GM18909 (cell line): ENCODE results near the gene S100A3.

ENCODE experiments used
- ATAC-seq: cut with Tn5 transposase; IDR thresholded peaks from one replicate; pipeline ENCODE4 v1.9.1; 2021; ENCODE audit warnings: mild to moderate bottlenecking; ENCODE audit not compliant: unreplicated experiment, poor library complexity

S100A3 gene

GRCh38 chr1:153550398-153550758 lies 1.3 kb upstream of the S100A3 start:
- ATAC-seq, result no peak

GRCh38 chr1:153549741-153550397 lies 811 bp upstream of the S100A3 start:
- no peak for ATAC-seq

- ATAC-seq, result no peak
Measured at GRCh38 chr1:153547560-153548551, 1.2 kb downstream of the S100A3 start.

- no peak for ATAC-seq
Measured at GRCh38 chr1:153546796-153547559, 2.1 kb downstream of the S100A3 start.

- ATAC-seq, result no peak
Measured at GRCh38 chr1:153546371-153546770, 2.7 kb downstream of the S100A3 start.

- peak; percentile 72 for ATAC-seq
Measured at GRCh38 chr1:153545067-153546055, 3.7 kb downstream of the S100A3 start, which contains the start of gene S100A4. TSS of gene S100A4 (minus strand) at chr1:153545806. CDS start at chr1:153544794, 1,012 bp downstream.

GRCh38 chr1:153544453-153545066 lies 4.5 kb downstream of the S100A3 start:
- peak; percentile 8 for ATAC-seq

- ATAC-seq, result no peak
Measured at GRCh38 chr1:153543736-153544135, 5.3 kb downstream of the S100A3 start.

- no peak for ATAC-seq
Measured at GRCh38 chr1:153542956-153543711, 5.9 kb downstream of the S100A3 start.

- no peak for ATAC-seq
Measured at GRCh38 chr1:153541641-153542590, 7.1 kb downstream of the S100A3 start.

- ATAC-seq, result no peak
Measured at GRCh38 chr1:153540394-153541361, 8.4 kb downstream of the S100A3 start, which contains the start of gene S100A5. TSS of gene S100A5 (minus strand) at chr1:153540934. CDS start at chr1:153540191, 743 bp downstream.

- no peak for ATAC-seq
Measured at GRCh38 chr1:153539395-153540093, 9.5 kb downstream of the S100A3 start.

GRCh38 chr1:153538315-153538821 lies 10.7 kb downstream of the S100A3 start:
- ATAC-seq, result no peak

GRCh38 chr1:153537376-153537730 lies 11.7 kb downstream of the S100A3 start:
- ATAC-seq, result no peak

GRCh38 chr1:153536671-153537375 lies 12.2 kb downstream of the S100A3 start:
- no peak for ATAC-seq
